HPDE6-E6E7 (cell line): Measurements from ENCODE around the gene CYP21A2.
"Not testable (repeated sequence)": the region's sequence is repeated elsewhere in the genome, so short reads cannot be mapped to it uniquely, and the experiment has no call there.

ENCODE experiments used
- DNase-seq: peaks from one replicate; pipeline ENCODE4 v3.0.0; 2011; ENCODE audit warnings: missing footprints; ENCODE audit errors: extremely low spot score

Gene CYP21A2

DNA sequence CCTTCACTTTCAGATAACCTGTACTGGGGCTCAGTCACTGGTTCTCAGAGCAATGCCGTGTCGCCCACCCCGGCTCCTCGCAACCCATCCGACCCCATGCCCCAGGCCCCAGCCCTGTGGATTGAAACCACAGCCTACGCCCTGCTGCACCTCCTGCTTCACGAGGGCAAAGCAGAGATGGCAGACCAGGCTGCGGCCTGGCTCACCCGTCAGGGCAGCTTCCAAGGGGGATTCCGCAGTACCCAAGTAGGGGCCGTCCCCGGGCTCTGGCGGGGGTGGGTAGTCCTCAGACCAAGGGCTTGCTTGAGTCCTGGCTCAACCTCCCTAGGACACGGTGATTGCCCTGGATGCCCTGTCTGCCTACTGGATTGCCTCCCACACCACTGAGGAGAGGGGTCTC is 8.7 kb upstream of the CYP21A2 start:
- not testable (repeated sequence) for DNase-seq

DNA sequence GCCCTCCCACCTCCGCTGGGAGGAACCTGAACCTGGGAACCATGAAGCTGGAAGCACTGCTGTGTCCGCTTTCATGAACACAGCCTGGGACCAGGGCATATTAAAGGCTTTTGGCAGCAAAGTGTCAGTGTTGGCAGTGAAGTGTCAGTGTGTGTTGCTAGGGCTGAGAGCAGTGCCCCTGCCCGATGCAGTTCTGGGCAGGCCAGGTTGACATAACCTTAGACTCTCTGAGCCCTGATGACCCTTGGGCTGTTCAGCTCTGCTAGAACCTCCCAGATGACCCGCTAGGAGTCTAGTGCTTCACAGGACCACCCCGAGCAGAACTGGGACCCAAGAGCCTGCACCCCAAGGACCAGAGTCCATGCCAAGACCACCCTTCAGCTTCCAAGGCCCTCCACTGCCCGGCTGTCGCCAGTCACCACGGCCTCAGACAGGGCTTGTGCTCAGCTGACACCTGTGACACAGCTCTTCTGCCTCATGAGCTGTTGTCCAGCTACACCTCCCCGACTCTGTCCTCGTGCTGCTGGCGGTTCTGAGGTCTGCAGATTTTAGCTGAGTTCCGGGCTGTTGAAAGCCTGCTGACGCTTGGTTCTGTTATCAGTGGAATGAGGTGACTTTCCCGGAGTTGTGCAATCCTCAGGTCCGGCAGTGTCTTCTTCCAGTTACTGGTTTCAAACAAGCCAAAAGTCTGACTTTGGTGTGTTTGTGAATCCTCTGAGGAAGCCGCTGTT is 2.8 kb upstream of the CYP21A2 start:
- DNase-seq, result not testable (repeated sequence)

DNA sequence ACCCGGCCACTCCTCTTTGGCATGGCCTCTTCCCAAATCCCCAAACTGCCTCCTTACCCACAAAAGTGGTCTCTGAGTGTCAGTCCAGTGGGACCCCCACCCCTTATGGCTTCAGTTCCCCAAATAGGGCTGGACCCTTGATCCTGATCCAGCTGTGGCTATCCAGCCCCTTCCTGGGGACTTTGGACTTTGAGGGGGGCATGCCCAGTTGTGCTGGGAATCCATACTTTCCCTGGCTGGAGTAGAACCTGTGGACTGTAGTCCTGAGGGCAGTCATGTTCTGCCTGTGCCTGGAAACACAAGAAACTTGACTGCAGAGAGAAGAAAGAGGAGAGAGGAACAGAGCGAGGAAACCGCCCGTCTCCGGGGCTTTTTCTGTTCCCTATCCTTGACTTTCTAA is 1.1 kb upstream of the CYP21A2 start:
- not testable (repeated sequence) for DNase-seq

DNA sequence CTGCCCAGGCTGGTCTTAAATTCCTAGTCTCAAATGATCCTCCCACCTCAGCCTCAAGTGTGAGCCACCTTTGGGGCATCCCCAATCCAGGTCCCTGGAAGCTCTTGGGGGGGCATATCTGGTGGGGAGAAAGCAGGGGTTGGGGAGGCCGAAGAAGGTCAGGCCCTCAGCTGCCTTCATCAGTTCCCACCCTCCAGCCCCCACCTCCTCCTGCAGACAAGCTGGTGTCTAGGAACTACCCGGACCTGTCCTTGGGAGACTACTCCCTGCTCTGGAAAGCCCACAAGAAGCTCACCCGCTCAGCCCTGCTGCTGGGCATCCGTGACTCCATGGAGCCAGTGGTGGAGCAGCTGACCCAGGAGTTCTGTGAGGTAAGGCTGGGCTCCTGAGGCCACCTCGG is 663 bp downstream of the CYP21A2 start:
- DNase-seq, result not testable (repeated sequence)

DNA sequence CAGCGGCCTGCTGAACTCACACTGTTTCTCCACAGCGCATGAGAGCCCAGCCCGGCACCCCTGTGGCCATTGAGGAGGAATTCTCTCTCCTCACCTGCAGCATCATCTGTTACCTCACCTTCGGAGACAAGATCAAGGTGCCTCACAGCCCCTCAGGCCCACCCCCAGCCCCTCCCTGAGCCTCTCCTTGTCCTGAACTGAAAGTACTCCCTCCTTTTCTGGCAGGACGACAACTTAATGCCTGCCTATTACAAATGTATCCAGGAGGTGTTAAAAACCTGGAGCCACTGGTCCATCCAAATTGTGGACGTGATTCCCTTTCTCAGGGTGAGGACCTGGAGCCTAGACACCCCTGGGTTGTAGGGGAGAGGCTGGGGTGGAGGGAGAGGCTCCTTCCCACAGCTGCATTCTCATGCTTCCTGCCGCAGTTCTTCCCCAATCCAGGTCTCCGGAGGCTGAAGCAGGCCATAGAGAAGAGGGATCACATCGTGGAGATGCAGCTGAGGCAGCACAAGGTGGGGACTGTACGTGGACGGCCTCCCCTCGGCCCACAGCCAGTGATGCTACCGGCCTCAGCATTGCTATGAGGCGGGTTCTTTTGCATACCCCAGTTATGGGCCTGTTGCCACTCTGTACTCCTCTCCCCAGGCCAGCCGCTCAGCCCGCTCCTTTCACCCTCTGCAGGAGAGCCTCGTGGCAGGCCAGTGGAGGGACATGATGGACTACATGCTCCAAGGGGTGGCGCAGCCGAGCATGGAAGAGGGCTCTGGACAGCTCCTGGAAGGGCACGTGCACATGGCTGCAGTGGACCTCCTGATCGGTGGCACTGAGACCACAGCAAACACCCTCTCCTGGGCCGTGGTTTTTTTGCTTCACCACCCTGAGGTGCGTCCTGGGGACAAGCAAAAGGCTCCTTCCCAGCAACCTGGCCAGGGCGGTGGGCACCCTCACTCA is 1.4 kb downstream of the CYP21A2 start:
- not testable (repeated sequence) for DNase-seq

DNA sequence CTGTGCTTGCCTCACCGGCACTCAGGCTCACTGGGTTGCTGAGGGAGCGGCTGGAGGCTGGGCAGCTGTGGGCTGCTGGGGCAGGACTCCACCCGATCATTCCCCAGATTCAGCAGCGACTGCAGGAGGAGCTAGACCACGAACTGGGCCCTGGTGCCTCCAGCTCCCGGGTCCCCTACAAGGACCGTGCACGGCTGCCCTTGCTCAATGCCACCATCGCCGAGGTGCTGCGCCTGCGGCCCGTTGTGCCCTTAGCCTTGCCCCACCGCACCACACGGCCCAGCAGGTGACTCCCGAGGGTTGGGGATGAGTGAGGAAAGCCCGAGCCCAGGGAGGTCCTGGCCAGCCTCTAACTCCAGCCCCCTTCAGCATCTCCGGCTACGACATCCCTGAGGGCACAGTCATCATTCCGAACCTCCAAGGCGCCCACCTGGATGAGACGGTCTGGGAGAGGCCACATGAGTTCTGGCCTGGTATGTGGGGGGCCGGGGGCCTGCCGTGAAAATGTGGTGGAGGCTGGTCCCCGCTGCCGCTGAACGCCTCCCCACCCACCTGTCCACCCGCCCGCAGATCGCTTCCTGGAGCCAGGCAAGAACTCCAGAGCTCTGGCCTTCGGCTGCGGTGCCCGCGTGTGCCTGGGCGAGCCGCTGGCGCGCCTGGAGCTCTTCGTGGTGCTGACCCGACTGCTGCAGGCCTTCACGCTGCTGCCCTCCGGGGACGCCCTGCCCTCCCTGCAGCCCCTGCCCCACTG is 2.3 kb downstream of the CYP21A2 start:
- not testable (repeated sequence) for DNase-seq

DNA sequence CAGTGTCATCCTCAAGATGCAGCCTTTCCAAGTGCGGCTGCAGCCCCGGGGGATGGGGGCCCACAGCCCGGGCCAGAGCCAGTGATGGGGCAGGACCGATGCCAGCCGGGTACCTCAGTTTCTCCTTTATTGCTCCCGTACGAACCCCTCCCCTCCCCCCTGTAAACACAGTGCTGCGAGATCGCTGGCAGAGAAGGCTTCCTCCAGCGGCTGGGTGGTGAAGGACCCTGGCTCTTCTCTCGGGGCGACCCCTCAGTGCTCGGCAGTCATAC is 2.8 kb downstream of the CYP21A2 start:
- DNase-seq, result not testable (repeated sequence)

DNA sequence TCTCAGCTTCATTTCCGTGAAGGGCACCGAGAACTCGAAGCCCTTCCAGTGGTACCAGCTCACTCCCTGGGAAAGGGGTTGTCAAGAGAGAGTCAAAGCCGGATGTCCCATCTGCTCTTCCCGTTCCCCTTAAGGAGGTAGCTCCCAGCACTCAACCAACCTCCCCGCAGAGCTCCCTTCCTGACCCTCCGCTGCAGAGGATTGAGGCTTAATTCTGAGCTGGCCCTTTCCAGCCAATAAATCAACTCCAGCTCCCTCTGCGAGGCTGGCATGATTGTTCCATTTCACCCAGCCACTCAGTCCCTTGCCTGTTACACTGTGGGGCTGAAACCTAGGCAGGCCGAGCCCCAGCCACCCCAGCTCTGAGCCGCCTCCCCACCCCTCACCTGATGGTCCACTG is 3.2 kb downstream of the CYP21A2 start:
- not testable (repeated sequence) for DNase-seq

DNA sequence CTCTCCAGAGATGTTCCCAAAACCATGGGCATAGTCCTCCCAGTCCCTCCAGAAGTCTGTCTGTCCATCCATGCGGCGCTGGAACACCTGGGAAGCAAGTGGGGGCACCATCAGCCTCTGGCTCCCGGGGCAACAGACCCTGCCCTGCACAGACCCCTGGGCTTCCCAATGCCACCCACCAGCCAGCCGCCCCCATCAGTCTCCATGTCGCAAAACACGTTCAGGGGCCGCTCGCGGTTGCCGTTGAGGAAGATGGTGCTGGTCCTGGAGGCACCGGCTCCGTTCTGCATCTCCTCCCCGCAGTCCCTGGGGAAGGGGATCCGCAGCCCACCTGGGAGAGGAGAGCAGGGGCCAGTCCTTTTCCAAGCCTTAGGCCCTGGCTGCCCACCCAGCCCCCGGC is 4.1 kb downstream of the CYP21A2 start:
- DNase-seq, result not testable (repeated sequence)

DNA sequence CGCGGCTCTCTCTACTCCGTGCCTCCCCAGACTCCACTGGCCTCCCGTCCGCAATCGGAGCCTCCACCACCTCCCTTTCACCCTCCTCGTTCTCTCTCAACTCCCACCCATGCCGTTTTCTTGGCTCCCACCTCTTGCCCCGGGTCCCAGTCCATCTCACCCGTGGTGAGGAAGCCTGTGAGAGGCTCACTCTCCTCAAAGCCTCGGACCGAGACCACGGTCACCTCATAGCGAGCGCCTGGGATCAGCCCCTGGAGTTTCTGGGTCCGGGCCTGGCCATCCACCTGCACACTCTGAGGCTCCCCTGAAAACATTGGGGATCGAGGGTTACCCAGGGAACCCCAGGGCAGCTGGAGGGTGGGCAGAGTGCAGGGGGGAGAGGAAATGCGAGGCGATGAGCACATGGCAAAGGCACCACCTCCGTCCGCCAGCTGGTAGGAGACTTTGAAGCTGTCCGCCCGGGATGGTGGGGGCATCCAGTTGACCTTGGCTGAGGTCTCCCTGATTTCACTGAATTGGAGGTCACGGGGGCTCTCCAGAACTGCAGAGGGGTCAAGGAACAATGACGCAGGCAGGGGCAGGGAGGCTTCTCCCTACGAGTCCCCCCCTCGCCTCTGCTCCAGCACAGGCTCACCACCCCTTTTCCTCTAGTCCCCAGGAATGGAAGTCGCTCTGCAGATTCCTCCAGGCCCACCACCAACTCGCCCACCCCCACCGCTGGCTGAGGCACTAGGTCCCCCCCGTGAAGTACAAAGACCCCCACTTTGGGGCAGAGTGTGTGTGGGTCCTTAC is 5.6 kb downstream of the CYP21A2 start:
- not testable (repeated sequence) for DNase-seq

DNA sequence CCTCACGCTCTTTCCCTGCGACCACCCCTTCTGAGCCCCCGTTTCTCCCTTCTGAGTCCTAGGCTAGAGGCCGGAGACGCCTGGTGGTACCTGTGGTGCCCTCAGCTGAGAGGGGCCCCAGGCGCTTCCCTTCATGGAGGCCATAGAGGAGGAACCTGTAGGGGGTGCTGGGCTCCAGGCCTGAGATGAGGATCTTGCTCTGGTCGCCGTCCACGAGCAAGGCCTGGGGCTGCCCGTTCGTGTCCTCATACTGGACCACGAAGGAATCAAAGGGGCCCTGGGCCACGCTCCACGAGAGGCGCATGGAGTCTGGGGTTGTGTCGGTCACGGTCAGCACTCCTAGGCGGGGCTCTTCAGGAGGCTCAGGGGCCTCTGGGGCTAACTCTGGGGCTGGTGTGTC is 6.7 kb downstream of the CYP21A2 start:
- DNase-seq, result not testable (repeated sequence)

DNA sequence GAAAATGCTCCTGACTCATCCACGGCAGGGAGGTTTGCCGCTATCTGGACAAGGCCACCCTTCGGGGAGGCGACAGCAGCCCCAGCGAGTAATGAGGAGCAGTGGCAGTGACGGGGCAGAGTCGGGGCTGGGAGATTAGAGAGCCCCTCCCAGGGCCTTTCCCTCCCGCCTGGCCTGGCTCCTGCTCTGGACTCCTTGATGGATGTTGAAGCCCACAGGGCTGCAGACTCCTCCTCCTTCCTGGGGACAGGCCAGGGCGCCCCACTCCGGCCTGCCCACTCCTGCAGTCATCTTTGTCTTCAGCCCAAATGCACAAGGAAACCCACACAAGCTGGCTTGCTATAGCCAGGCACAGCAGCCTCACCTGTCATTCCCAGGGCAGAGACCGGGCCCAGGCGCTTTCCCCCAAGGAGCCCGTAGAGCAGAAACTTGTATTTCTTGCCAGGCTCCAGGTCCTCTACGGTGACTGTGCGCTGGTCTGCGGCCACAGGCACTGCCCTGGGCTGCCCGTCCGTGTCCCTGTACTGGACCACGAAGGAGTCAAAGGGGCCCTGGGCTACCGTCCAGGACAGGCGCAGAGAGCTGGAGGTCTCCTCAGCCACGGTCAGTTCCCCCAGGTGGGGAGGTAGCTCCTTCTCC is 7.7 kb downstream of the CYP21A2 start:
- no peak for DNase-seq

DNA sequence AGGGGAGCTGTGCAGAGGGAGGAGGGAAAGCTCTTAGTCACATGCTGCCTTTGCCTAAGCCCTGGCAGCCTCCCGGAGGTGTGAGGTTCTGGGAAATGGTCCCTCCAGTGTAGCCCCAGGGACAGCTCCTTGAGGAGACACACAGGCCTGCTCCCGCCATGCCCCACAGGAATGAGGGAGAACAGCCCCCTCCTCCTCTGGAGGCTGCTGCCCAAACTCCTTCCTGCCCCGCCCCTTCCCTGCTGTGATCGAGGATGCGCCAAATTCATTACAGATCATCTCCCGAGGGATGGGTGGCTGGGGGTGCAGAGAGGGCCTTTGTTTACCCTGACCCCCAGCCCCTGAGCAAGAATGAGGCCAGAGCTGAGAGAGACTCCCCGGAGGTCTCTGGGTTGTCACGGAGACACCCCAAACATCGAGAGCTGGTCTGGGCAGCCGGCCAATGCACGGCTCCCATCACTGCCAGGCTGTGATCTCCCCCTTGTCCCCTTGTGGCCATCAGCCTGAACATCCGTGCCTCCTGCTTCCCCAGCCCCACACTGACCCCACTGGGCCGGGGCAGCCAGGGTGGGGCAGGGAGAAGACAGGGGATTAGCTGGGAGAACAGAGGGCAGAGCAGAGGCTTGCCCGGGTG is 8.4 kb downstream of the CYP21A2 start:
- DNase-seq, result no peak

DNA sequence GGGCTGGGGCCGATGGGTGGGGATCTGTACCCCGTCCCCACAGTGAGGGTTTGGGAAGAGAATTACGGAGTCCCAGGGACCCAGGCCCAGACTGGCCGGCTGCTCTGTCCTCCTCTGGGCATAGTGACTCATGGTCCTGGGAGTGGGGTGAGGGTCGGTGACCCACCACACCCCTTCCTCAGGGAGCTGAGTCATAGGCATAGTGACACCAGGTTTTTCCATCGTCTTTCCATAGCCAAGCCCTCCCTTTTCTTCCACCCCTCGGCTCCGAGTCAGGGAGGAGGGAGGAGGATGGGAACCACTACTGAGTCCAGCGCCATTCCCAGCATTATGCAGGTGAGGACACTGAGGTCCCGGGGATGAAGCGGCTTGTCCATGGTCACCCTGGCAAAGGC is 8.9 kb downstream of the CYP21A2 start:
- DNase-seq, result no peak

DNA sequence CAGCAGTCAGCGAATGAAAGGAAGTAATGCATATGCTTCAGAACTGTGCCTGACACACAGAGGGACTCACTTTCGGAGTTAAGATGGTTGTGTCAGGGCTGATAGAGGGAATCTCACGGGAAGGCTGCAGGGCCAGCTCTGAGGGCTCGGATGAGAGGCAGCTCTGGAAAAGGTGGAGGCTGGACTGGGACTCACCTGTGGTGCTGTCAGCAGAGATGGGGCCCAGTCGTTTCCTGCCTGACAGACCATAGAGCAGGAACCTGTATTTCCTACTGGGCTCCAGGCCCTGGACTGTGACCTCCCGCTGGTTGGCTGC is 9.3 kb downstream of the CYP21A2 start:
- no peak for DNase-seq

DNA sequence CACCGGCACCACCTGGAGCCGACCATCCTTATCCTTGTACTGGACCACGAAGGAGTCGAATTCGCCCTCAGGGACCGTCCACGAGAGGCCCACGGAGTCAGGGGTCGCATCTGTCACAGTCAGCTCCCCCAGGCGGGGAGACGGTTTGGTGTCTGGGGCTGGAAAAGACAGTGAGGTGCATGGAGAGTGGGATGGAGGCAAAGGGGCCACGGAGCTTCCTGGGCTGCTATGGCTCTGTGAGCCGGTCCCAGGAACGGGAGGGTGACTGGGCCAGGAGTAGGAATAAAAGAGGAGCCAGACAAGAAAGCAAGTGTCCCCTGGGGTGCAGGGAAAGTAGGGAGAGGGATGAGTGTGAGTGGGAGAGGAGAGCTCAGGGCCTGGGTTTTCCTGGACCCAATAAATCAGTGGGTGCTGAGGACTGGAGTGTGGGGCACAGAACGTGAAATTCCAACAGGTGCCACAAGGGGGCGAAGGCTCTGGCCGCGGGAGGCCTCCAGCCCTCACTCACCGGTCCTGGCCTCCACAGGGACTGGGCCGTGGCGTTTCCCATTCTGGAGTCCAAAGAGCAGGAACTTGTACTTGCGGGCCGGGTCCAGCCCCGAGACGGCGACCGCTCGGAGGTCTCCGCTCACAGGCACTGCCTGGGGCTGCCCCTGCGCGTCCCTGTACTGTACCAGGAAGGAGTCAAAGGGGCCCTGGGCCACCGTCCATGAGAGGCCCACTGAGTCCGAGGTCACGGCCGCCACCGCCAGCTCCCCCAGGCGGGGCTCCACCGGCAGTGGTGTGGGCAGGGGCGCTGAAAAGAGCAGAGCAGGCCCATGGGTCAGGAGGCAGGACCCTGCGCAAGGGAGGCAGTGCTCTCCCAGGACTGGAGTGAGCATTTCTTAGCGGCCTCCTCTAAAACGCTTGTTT is 9.9 kb downstream of the CYP21A2 start:
- DNase-seq, result peak; percentile 53

DNA sequence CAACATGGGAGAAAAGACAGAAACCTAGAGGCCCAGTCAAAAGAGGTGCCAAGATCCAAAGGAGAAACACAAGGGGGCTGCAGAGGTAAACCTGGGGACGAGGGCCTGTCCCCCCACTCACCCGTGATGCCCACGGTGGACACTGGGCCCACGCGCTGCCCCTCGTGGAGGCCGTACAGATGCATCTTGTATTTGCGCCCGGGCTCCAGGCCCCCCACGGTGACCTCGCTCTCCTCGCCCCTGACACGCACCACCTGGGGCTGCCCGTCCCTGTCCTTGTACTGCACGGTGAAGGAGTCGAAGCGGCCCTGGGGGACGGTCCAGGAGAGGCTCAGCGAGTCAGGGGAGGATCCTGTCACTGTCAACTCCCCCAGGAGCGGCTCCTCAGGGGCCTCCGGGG is 10.9 kb downstream of the CYP21A2 start:
- not testable (repeated sequence) for DNase-seq

DNA sequence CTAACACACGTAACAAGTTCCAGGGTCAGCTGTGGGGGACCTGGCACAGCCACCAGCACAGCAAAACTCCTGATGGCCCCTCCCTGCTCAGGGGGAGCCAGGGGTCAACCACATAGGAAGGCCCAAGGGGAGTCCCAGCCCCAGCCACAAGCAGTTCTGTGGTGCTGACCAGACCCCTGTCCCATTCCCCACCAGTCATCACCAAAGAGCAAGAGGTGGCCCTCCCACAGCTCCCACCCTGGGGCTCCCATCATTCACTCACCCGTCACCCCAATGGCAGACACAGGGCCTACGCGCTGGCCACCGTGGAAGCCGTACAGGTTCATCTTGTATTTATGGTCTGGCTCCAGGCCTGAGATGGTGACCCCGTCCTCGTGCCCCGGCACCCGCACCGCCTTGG is 11.5 kb downstream of the CYP21A2 start:
- not testable (repeated sequence) for DNase-seq

DNA sequence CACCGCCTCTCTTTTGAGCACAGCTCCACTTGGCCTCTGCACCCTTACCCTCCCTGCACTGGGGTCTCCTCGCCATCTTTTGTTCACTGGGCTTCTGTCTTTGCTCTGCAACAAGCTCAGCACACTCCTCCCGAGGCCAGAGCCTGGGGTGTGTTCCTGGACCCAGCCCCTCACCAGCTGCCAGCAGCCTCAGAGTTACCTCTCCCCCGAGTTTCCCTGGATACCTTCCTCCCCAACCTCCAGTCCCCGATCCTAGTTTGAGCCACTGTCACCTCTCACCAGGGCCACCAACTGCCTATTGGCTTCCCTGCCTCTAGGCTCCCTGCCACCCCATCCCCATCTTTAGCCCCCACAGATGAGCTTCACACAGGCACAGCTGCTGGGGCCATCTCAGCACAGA is 12.3 kb downstream of the CYP21A2 start:
- no peak for DNase-seq

DNA sequence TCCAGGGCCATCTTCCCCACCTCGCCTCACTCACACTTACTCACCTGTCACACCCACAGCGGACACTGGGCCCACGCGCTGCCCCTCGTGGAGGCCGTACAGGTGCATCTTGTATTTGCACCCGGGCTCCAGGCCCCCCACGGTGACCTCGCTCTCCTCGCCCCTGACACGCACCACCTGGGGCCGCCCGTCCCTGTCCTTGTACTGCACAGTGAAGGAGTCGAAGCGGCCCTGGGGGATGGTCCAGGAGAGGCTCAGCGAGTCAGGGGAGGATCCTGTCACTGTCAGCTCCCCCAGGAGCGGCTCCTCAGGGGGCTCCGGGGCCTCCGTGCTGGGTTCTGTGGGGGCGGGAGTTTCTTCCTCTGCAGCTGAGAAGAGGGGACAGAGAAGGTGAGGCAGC is 14.4 kb downstream of the CYP21A2 start:
- not testable (repeated sequence) for DNase-seq
